ENCODE data around the gene SOD1. TPM values are rescaled to one million over a fixed set of nuclear protein-coding genes. Genes with fewer than 3 reads are reported as not detected.

Gene SOD1
- total and polyA plus RNA-seq, 8 donors = 45.5 to 358 (median 177) TPM

- intact Hi-C loops (cut with DNase I; ENCODE audit: low total_unique reads) = no loop called here
Measured at GRCh38 chr21:31614705-31615104, 44.8 kb upstream of the SOD1 start.

GRCh38 chr21:31616216-31616615 is 43.3 kb upstream of the SOD1 start:
- H3K27ac ChIP-seq = no peak overlapping the region
- DNase-seq = no peak
- H3K4me3 ChIP-seq = no peak overlapping the region
- peaks cover 0 to 3% (median 0%) of the 10 kb centered on the region in 4 donors for H3K9me3 ChIP-seq
- peaks cover 0 to 9% (median 0%) of the 10 kb centered on the region in 3 donors for H3K27me3 ChIP-seq
- no peaks in the 10 kb centered on the region for H3K4me1 ChIP-seq
- intact Hi-C loops (cut with DNase I; ENCODE audit: low total_unique reads) = no loop called here
- no peak for TF ChIP-seq POLR2AphosphoS5 (IDR thresholded peaks at IDR 0.05)
- no peak for TF ChIP-seq EP300 (IDR thresholded peaks at IDR 0.05)
- no peak for TF ChIP-seq CTCF (IDR thresholded peaks at IDR 0.05)
- no peak for TF ChIP-seq POLR2A (IDR thresholded peaks at IDR 0.05)
- H3K36me3 ChIP-seq = no peaks in the 10 kb centered on the region
- 74 to 81% (median 80%) methylated on average over 9 of the region's 9 CpGs for WGBS, 5 donors

More at GRCh38 chr21:31614705-31615104, 44.8 kb upstream of the SOD1 start:
- H3K27me3 ChIP-seq = peaks cover 0 to 9% (median 0%) of the 10 kb centered on the region in 3 donors
- H3K9me3 ChIP-seq = peaks cover 0 to 3% (median 0%) of the 10 kb centered on the region in 4 donors
- H3K4me1 ChIP-seq = no peaks in the 10 kb centered on the region
- DNase-seq = no peak
- no peak overlapping the region for H3K27ac ChIP-seq
- no peaks in the 10 kb centered on the region for H3K36me3 ChIP-seq
- TF ChIP-seq POLR2A (IDR thresholded peaks at IDR 0.05) (no peak), CTCF (IDR thresholded peaks at IDR 0.05) (no peak), POLR2AphosphoS5 (IDR thresholded peaks at IDR 0.05) (no peak), EP300 (IDR thresholded peaks at IDR 0.05) (no peak)
- H3K4me3 ChIP-seq = no peak overlapping the region
- WGBS, 5 donors = 33 to 69% (median 39%) methylated on average over 1 of the region's 1 CpG

- 43 to 74% (median 73%) methylated on average over 2 of the region's 2 CpGs for WGBS, 5 donors
- DNase-seq = no peak
- TF ChIP-seq POLR2AphosphoS5 (IDR thresholded peaks at IDR 0.05) (no peak), EP300 (IDR thresholded peaks at IDR 0.05) (no peak), CTCF (IDR thresholded peaks at IDR 0.05) (no peak), POLR2A (IDR thresholded peaks at IDR 0.05) (no peak)
- H3K4me1 ChIP-seq = no peaks in the 10 kb centered on the region
- intact Hi-C loops (cut with DNase I; ENCODE audit: low total_unique reads) = no loop called here
- no peaks in the 10 kb centered on the region for H3K36me3 ChIP-seq
- no peak overlapping the region for H3K27ac ChIP-seq
- H3K4me3 ChIP-seq = no peak overlapping the region
- H3K27me3 ChIP-seq = no peaks in the 10 kb centered on the region
- peaks cover 0 to 3% (median 0%) of the 10 kb centered on the region in 4 donors for H3K9me3 ChIP-seq
Measured at GRCh38 chr21:31618696-31619430, 40.6 kb upstream of the SOD1 start.

GRCh38 chr21:31622397-31622796 is 37.1 kb upstream of the SOD1 start:
- intact Hi-C loops (cut with DNase I; ENCODE audit: low total_unique reads) = no loop called here
- no peak for DNase-seq
- Histone ChIP-seq H3K36me3 (no peaks in the 10 kb centered on the region), H3K27me3 (no peaks in the 10 kb centered on the region), H3K9me3 (peaks cover 0 to 3% (median 0%) of the 10 kb centered on the region in 4 donors), H3K27ac (no peak overlapping the region), H3K4me3 (no peak overlapping the region), H3K4me1 (no peaks in the 10 kb centered on the region)
- 57 to 72% (median 67%) methylated on average over 3 of the region's 3 CpGs for WGBS, 5 donors
- TF ChIP-seq CTCF (IDR thresholded peaks at IDR 0.05) (no peak), EP300 (IDR thresholded peaks at IDR 0.05) (no peak), POLR2A (IDR thresholded peaks at IDR 0.05) (no peak), POLR2AphosphoS5 (IDR thresholded peaks at IDR 0.05) (no peak)
